Activated naive CD4-positive, alpha-beta T cell (primary cell): ENCODE measurements around the gene CTNND2.
"Not testable (repeated sequence)": the region's sequence is repeated elsewhere in the genome, so short reads cannot be mapped to it uniquely, and the experiment has no call there.

Experiments
- DNase-seq, 4 experiments: peaks; one replicate each; lab custom pipeline; 2025; lab: John Stamatoyannopoulos, UW

CTNND2 gene

GRCh38 chr5:11449966-11450365, 454.3 kb downstream of the CTNND2 start:
- no peak for DNase-seq

GRCh38 chr5:11449217-11449616, 455.0 kb downstream of the CTNND2 start:
- no peak for DNase-seq

- DNase-seq, result no peak
Observed at GRCh38 chr5:11443831-11444230, 460.4 kb downstream of the CTNND2 start.

- DNase-seq, result no peak
Observed at GRCh38 chr5:11432116-11432515, 472.1 kb downstream of the CTNND2 start.

- no peak for DNase-seq
Observed at GRCh38 chr5:11429254-11429653, 475.0 kb downstream of the CTNND2 start.

GRCh38 chr5:11427569-11427968, 476.7 kb downstream of the CTNND2 start:
- DNase-seq, result no peak

DNA sequence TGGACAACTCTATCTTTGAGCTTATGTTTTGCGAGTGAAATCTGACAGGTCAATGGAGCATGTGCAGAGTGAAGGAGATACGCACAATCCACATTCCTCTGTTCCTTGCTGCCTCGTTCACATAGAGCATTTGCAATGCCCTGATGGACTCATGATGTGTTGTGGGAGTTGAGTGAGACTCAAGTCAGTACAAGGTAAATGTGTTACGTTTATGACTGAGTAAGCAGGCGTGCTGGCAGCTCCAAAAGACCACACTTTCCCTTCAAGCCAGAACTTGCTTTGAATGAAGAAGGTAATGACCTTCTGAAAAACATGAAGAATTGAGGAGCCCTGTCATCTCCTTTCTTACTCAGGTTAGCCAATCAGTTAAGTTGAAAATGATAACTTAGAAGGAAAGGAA, 477.8 kb downstream of the CTNND2 start:
- DNase-seq, result no peak

- DNase-seq, result no peak
Observed at GRCh38 chr5:11422342-11422741, 481.9 kb downstream of the CTNND2 start.

- DNase-seq, result no peak
Observed at GRCh38 chr5:11420969-11421368, 483.3 kb downstream of the CTNND2 start.

DNA sequence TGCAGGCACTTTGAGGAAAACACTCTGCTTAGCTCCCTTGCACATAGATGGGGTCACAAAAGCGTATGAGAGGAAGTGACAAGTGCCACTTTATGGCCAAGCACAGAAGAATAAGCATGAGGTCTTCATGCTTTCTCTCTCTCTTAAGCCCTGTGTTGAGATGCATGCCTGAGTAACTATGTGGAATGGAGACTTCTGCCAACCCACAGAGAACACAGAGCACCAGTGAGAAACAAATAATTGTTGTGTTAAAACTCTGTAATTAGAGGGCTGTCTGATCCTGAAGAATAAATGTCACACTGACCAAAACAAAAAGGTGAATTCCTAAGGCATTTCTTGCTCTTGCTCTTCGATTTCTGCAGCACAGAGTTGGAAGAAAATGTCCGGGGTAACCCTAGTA, 488.5 kb downstream of the CTNND2 start:
- no peak for DNase-seq

GRCh38 chr5:11414732-11415131, 489.5 kb downstream of the CTNND2 start:
- not testable (repeated sequence) for DNase-seq

DNA sequence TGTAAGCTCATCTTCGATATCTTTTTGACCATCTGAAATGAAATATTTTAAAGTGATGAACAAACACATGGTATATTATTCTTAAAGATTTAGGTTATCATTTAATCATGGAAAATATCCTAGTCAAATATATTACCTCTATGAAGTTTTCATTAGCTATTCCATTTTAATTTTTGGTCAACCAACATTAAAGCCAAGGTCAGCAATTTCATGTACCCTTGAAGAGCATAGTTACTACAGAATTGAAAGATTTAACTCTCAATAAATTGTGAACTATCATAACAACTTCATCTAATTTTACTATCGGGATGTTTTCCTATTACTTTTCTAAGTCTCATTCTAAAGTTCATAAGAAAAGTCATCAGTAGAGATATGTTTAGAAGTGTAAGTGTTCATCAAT, 492.6 kb downstream of the CTNND2 start:
- DNase-seq, result no peak

GRCh38 chr5:11407556-11408145, 496.6 kb downstream of the CTNND2 start:
- no peak for DNase-seq

DNA sequence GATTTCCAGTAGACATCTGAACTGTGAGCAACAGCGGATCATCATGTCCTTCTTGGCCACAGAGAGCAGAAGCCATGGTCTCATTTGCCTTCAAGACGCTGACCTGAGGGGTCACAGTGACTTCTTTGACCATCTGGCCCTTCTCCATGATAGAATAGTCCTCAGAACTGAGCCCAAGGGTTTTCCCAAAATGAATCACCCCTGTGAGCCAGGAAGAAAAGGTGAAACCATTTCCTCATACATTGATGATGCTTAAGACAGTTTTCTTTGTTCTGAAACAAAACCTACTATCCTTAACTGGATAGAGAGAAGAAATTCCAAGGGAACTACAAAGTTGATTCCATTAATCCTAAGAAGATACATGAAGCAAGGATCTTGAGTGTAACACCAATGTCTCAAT, 503.9 kb downstream of the CTNND2 start:
- no peak for DNase-seq

DNA sequence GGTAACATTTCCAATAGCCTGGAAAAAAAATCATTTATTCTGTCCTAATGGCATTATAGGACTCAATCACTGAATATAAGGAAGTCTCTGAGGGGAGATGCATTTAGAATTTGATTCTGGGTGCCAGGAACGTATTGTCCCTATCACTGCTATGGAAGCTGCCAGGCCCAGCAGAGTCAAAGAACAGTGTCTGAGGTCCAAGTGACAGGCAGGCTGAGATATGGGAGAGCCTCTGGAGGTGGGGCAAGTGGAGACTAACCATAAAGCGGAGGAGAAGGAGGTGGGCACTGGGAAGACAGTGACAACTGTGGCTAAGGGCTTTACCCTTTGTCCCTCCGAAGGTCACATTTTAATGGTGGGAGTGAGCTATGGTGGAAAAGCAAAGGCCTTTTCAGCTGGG, 505.5 kb downstream of the CTNND2 start:
- DNase-seq, result no peak

- DNase-seq, result no peak
Observed at GRCh38 chr5:11397549-11397948, 506.7 kb downstream of the CTNND2 start.

GRCh38 chr5:11396917-11397316, 507.3 kb downstream of the CTNND2 start:
- no peak for DNase-seq

DNA sequence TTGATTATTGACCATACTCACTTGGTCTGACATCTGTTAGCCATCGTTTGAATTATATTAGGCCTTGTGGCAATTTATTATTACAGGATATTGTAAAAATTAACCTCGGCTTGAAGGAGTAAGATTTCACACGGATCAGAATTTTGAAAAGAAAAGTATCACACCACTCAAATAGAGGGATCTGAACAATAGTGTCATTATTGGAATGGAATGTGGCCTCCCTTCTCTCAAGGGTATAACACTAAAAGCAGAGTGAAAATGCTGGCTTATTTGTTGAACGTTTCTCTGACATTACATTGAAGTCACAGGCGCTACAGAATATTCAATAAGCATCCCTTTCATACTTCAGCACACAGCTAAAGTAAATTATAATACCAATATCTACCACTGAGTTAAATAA, 509.3 kb downstream of the CTNND2 start:
- DNase-seq, result no peak

DNA sequence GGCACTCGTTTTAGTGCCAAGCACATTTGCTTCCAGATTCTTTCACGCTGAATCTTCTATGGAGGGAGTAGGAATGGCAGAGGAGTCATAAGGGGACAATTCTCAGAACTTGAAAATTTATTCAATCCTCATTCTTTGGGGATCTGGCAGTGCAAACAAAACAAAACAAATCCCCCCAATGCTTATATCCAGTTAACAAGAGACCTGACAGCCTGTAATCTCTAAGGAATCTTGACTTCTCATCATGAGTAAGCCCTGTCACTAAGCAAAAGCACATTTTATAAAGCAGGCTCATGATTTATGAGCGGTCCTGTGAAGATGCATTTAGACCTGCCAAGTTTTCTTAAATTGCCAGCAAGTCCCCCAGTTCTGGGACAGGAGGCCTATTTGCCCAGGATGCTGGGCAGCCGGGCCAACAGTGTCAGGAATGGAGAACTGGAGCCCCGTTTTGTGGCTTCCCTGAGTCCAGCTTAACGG, 513.9 kb downstream of the CTNND2 start:
- no peak for DNase-seq

- no peak for DNase-seq
Observed at GRCh38 chr5:11387382-11387781, 516.9 kb downstream of the CTNND2 start.

- DNase-seq, result no peak
Observed at GRCh38 chr5:11386398-11386797, 517.8 kb downstream of the CTNND2 start.

- no peak for DNase-seq
Observed at GRCh38 chr5:11385901-11386293, 518.3 kb downstream of the CTNND2 start.

- DNase-seq, result no peak
Observed at GRCh38 chr5:11385251-11385900, 518.9 kb downstream of the CTNND2 start.
